Vagina (tissue), 2 donors: Measurements from ENCODE around the gene SMYD1. TPM values are rescaled to one million over a fixed set of nuclear protein-coding genes. Genes with fewer than 3 reads are reported as not detected.

Source experiments
- DNase-seq, 2 donors: peaks; one replicate each; pipeline ENCODE4 v3.0.0-alpha.2; 2017; ENCODE audit errors: extremely low spot score in 2 of 2
- H3K27ac ChIP-seq: fragments of 200-600 bp; sonication (generic); one replicate; pipeline ENCODE4 v1.5.1; 2019
- H3K27me3 ChIP-seq: fragments of 200-600 bp; sonication (generic); one replicate; pipeline ENCODE4 v1.5.1; 2019
- H3K36me3 ChIP-seq, 2 donors: fragments of 200-600 bp; sonication (generic); one replicate each; pipeline ENCODE4 v1.5.1; 2017 to 2019
- H3K4me1 ChIP-seq: fragments of 200-600 bp; sonication (generic); one replicate; pipeline ENCODE4 v1.5.1; 2019
- H3K4me3 ChIP-seq, 2 donors: fragments of 200-600 bp; sonication (generic); 1 replicate in 1 of 2; 2 replicates in 1 of 2; pipeline ENCODE4 v1.5.1; 2016 to 2019
- H3K9me3 ChIP-seq: fragments of 200-600 bp; sonication (generic); one replicate; pipeline ENCODE4 v1.5.1; 2019
- CTCF ChIP-seq, 3 experiments: fragments of 450-650 bp in 2 of 3; fragments of 200-600 bp in 1 of 3; sonication (generic) in 1 of 3; IDR thresholded peaks; one replicate each; pipeline ENCODE4 v1.5.1; 2017 to 2019; ENCODE audit warnings: antibody characterized with exemption in 3 of 3, mild to moderate bottlenecking in 2 of 3, moderate library complexity in 2 of 3
- POLR2A ChIP-seq, 2 donors: fragments of 450-650 bp; IDR thresholded peaks; one replicate each; pipeline ENCODE4 v1.6.1; 2017; ENCODE audit warnings: antibody characterized with exemption in 2 of 2, mild to moderate bottlenecking in 2 of 2, moderate library complexity in 2 of 2
- POLR2AphosphoS5 ChIP-seq, 2 donors: sonication (generic); formaldehyde crosslinking; IDR thresholded peaks; one replicate each; pipeline ENCODE4 v1.9.0; 2017; ENCODE audit warnings: antibody characterized with exemption in 2 of 2, mild to moderate bottlenecking in 2 of 2, low read depth in 1 of 2; ENCODE audit not compliant: insufficient read depth in 1 of 2
- intact Hi-C: fragments of 100-400 bp; cut with DNase I; formaldehyde crosslinking; loops from one replicate; pipeline ENCODE4 v1.15.1; 2023
- total RNA-seq: library from RNA; depleted of rRNA; stranded (reverse); fragments of >200 nt; gene quantifications from one replicate; pipeline ENCODE4 v1.2.3, GENCODE V29; 2016

The SMYD1 gene
- total RNA-seq, 1 donor from 2014 or later: not detected

- intact Hi-C loops: no loop called here
- H3K9me3 ChIP-seq: no peaks in the 10 kb centered on the region
- H3K27me3 ChIP-seq: no peaks in the 10 kb centered on the region
- no peaks in the 10 kb centered on the region for H3K4me1 ChIP-seq
- H3K27ac ChIP-seq: no peak overlapping the region
- H3K36me3 ChIP-seq: no peaks in the 10 kb centered on the region
- TF ChIP-seq CTCF (IDR thresholded peaks at IDR 0.05): no peak
- no peak for TF ChIP-seq POLR2A (IDR thresholded peaks at IDR 0.05)
- no peak for TF ChIP-seq POLR2AphosphoS5 (IDR thresholded peaks at IDR 0.05; ENCODE audit: insufficient read depth in 1 of 2, low read depth in 1 of 2)
- no peak for DNase-seq
- no peak overlapping the region for H3K4me3 ChIP-seq
Observed at GRCh38 chr2:88116669-88117432, 49.2 kb downstream of the SMYD1 start.

- Histone ChIP-seq H3K36me3 (no peaks in the 10 kb centered on the region), H3K4me3 (no peak overlapping the region), H3K27me3 (no peaks in the 10 kb centered on the region), H3K4me1 (no peaks in the 10 kb centered on the region), H3K9me3 (no peaks in the 10 kb centered on the region), H3K27ac (no peak overlapping the region)
- no peak for TF ChIP-seq POLR2A (IDR thresholded peaks at IDR 0.05)
- TF ChIP-seq POLR2AphosphoS5 (IDR thresholded peaks at IDR 0.05; ENCODE audit: insufficient read depth in 1 of 2, low read depth in 1 of 2): no peak
- no peak for TF ChIP-seq CTCF (IDR thresholded peaks at IDR 0.05)
- DNase-seq: no peak
- intact Hi-C loops: no loop called here
Observed at GRCh38 chr2:88117973-88118372, 50.3 kb downstream of the SMYD1 start.

GRCh38 chr2:88121678-88122077 is 54.1 kb downstream of the SMYD1 start:
- Histone ChIP-seq H3K4me3 (no peak overlapping the region), H3K36me3 (no peaks in the 10 kb centered on the region), H3K9me3 (no peaks in the 10 kb centered on the region), H3K4me1 (no peaks in the 10 kb centered on the region), H3K27ac (no peak overlapping the region), H3K27me3 (no peaks in the 10 kb centered on the region)
- intact Hi-C loops: loop anchor here (2.0 kb wide), 1 partner anchor 23 kb away; no protein-coding TSS in a partner anchor
- TF ChIP-seq POLR2AphosphoS5 (IDR thresholded peaks at IDR 0.05; ENCODE audit: insufficient read depth in 1 of 2, low read depth in 1 of 2): no peak
- TF ChIP-seq POLR2A (IDR thresholded peaks at IDR 0.05): no peak
- TF ChIP-seq CTCF (IDR thresholded peaks at IDR 0.05): no peak
- DNase-seq: no peak

- no peak for DNase-seq
- no peak overlapping the region for H3K4me3 ChIP-seq
- H3K27me3 ChIP-seq: no peaks in the 10 kb centered on the region
- H3K4me1 ChIP-seq: no peaks in the 10 kb centered on the region
- H3K27ac ChIP-seq: no peak overlapping the region
- intact Hi-C loops: no loop called here
- H3K36me3 ChIP-seq: no peaks in the 10 kb centered on the region
- no peaks in the 10 kb centered on the region for H3K9me3 ChIP-seq
- TF ChIP-seq POLR2A (IDR thresholded peaks at IDR 0.05): no peak
- TF ChIP-seq POLR2AphosphoS5 (IDR thresholded peaks at IDR 0.05; ENCODE audit: insufficient read depth in 1 of 2, low read depth in 1 of 2): no peak
- TF ChIP-seq CTCF (IDR thresholded peaks at IDR 0.05): no peak
Observed at GRCh38 chr2:88122141-88122884, 54.7 kb downstream of the SMYD1 start.
